GM21515 (cell line): Measurements from ENCODE around the gene LOXL3.
A peak's percentile ranks its signal among the peaks of the same experiment; 100 is the strongest.

Experiments used
- ATAC-seq: cut with Tn5 transposase; IDR thresholded peaks from one replicate; pipeline ENCODE4 v1.9.1; 2021; ENCODE audit not compliant: unreplicated experiment

LOXL3 gene

GRCh38 chr2:74551942-74552913 is 1.5 kb downstream of the LOXL3 start:
- ATAC-seq: no peak

DNA sequence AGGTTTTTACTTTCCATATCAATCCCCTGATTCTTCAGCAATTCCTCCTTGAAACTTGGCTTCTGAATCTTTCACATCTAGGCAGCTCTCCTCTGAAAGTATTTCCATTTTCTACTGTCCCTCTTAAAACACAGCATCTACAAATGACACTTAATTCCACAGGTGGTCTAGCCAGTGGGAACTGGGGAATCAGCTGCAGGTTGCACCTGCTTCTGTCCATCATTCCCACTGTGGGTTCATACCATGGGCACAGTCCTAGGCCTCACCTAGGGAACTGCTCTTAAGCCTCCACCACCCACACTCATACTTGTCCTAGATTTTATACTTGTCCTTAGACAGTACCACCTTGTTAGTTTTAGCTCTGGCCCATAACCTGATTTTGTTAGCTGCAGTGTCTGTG is 2.2 kb downstream of the LOXL3 start:
- ATAC-seq: no peak

DNA sequence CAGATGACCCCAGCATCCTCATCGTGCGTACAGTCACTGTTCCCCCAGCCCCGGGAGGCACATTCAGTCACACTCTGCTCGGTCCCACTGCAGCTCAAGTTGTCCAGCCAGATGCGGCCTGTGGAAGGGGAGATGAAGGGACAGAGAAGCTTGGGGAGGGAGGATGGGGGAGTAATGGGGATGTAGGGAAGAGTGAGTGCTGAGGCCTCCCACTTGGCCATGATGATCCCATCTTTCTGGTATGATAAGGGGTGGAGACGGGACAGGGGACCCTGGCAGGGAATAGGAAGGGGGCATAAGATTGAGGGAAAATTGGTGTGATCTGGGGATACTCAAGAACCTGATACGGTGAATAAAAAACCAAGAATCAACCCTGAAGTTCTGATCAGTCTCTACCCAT is 3.5 kb downstream of the LOXL3 start:
- ATAC-seq: no peak

DNA sequence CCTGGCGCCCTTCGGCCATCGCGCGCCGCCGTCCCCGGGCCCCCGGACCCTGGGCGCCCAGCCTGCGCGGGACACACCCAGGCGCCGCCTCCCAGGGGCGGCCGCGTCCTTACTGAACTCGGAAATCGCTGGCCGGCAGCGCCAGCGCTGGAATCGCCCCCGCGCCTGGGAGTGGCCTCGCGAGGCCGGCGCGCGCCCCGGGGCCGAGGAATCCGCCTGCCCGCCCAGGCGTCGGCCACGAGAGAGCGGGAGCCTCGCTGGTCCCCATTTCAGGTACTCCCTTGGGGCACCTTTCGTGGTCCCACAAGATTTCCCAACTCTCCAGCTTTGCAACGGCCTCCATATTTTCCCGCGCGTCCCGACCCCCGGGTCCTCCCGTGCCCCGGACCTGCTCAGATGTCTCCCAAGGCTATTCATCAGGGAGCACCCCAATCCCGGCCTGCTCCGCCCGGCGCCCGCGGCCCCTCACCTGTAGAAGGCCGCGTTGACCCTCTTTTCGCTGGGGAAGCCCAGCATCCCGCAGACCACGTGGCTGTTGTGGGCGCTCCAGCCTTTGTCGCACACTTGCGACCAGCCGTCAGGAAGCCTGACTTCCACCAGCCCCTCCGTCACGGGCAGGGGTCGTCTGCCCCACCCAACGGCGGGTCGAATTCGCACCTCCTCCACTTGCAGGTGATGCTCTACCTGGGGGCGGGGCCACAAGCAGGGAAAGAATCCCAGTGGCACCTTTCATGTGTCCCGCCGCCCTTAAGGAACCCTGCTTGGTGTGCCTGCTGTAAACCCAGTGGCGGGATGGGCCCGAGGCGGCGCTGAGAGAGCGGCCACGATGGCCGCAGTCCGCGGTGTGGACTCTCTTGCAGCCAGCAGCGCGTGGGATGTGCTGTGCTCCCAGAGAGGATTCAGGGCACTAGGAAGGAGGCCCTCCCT is 4.6 kb downstream of the LOXL3 start:
- no peak for ATAC-seq

- no peak for ATAC-seq
These were observed 5.3 kb downstream of the LOXL3 start for GRCh38 chr2:74548285-74548899.

GRCh38 chr2:74546004-74546403 is 7.7 kb downstream of the LOXL3 start:
- no peak for ATAC-seq

- ATAC-seq: no peak
These were observed 9.1 kb downstream of the LOXL3 start for GRCh38 chr2:74544634-74545033.

- ATAC-seq: no peak
These were observed 10.8 kb downstream of the LOXL3 start for GRCh38 chr2:74542978-74543377.

- ATAC-seq: no peak
These were observed 13.5 kb downstream of the LOXL3 start for GRCh38 chr2:74540291-74540690.

DNA sequence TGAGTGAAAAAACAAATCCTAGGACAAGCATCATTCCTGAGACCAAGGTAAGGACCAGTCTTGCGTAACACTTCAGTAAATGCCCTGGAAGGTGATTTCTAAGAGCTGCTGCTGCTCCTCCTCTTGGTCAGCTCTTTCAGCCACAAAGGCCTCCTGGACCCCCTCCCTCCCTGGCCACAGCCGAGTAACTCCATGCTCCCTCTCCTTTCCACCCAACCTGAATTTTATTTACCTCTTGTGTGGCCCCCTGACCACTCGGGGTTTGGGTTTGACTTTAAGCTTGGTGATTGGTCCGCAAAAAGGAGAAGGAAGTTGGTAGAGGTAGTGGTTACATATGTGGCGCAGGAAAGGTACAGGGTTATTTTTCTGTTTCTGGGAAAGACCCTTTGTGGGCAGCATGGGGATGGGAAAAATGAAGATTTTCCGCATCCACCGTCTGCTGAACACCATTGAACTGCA is 14.8 kb downstream of the LOXL3 start:
- ATAC-seq: no peak

- no peak for ATAC-seq
These were observed 16.6 kb downstream of the LOXL3 start for GRCh38 chr2:74537140-74537539.

DNA sequence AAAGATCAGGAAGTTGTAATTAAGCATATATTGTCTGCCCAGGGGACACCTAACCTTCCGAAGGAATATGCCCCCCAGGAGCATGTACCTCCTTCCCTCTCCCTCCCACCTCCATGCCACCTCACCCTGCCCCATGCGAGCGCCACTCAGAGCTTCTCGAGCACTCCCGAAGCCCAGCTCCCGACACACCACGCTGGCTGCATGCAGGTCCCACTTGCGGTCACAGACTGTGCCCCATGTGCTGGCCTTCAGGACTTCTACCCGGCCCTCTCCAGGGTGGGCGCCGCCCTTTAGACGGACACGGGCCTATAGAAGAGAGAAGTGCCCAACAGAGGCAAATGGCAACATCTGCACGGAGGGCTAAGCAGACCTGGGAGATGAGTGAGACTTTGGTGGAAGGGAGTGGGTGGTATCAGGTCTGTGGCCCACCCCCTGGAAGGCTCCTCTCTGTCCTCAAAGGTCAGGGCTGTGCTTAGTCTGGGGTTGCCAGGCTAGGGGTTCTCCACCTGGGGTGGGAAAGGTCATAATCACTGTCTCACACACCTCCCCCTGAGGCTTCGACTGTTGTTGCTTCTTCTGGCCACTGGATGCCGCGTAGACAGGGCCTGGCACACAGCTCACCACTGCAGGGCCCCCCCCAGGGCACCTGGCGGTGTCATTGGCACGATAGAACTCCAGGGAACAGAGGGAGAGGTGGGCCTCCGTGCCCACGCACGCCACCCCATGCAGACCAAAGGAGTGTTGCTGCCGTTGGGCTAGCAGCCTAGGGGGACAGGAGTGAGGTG is 17.4 kb downstream of the LOXL3 start:
- ATAC-seq: no peak

DNA sequence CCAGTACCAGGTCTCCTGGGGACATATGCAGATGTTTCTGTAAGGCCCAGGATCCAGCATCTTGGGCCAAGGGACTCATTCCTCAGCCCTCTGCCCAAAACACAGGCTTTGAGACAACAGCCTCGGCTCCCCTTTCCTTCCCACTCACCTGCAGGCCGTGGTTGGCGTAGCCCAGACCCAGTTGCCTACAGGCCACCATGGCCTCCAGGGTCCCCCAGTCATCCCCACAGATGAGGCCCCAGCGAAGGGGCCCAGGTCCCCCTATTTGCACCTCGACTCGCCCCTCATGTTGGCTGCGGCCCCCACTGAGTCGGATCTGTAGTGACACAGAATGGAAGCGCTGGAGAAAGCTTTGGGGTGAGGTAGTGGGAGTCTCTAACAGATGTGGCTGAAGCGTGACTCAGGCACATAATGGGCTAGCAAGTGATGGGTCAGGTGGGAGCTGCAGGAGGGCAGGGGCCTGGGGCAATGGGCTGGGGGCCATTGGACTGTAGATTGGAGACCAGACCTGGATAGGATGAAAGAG is 18.2 kb downstream of the LOXL3 start:
- ATAC-seq: no peak

- no peak for ATAC-seq
These were observed 19.3 kb downstream of the LOXL3 start for GRCh38 chr2:74534411-74534810.

- no peak for ATAC-seq
These were observed 20.3 kb downstream of the LOXL3 start for GRCh38 chr2:74533464-74533863.

GRCh38 chr2:74532222-74532621 is 21.5 kb downstream of the LOXL3 start:
- ATAC-seq: no peak

DNA sequence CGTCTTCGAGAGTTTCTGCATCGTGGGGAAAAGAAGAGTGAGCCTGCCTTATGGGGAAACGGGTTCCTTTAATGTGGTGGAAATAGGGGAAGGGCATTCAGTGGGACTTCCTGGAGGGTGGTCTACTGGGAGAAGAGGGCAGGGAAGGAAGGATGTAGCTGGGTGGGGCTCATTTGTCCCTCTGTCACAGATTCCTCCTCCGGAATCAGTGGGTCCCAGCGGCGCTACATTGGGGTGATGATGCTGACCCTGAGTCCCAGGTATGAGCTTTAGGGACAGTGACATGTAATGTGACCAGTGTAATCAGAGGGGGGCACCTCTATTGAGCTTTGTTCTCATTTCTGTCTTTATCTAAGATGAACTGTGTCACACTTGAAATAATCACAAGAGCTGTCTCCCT is 22.1 kb downstream of the LOXL3 start:
- ATAC-seq: no peak

DNA sequence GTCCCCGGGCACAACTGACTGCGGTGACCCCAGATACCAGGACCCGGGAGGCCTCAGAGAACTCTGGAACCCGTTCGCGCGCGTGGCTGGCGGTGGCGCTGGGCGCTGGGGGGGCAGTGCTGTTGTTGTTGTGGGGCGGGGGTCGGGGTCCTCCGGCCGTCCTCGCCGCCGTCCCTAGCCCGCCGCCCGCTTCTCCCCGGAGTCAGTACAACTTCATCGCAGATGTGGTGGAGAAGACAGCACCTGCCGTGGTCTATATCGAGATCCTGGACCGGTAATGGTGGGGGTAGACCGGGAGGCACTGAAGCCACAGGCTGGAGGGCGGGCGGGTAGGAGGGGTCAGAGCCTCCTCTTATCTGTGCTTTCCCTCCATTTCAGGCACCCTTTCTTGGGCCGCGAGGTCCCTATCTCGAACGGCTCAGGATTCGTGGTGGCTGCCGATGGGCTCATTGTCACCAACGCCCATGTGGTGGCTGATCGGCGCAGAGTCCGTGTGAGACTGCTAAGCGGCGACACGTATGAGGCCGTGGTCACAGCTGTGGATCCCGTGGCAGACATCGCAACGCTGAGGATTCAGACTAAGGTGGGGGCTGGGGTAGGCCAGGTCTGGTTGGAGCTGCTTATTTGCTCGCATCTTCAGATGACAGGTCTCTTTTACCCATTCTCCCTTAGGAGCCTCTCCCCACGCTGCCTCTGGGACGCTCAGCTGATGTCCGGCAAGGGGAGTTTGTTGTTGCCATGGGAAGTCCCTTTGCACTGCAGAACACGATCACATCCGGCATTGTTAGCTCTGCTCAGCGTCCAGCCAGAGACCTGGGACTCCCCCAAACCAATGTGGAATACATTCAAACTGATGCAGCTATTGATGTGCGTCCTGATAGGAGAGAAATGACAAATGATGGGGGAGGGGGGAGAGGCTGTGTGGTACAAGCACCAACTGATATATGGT is 23.2 kb downstream of the LOXL3 start:
- peak; percentile 28 for ATAC-seq
